H1 (cell line): Measurements from ENCODE around the gene NRP2. TPM values are rescaled to one million over a fixed set of nuclear protein-coding genes. Genes with fewer than 3 reads are reported as not detected.

Source experiments
- BACH1 ChIP-seq: IDR thresholded peaks from 2 replicates; pipeline ENCODE4 v1.6.1; 2012; ENCODE audit warnings: low read length, improper control_type of control experiment
- HDAC6 ChIP-seq: IDR thresholded peaks from one replicate; pipeline ENCODE4 v1.7.1; 2012; ENCODE audit warnings: low read depth, mild to moderate bottlenecking, inconsistent platforms, low read length, moderate library complexity
- JUN ChIP-seq: IDR thresholded peaks from 2 replicates; pipeline ENCODE4 v1.6.1; 2011; ENCODE audit warnings: low read depth, mild to moderate bottlenecking, improper control_type of control experiment, low read length
- polyA plus RNA-seq, 7 experiments: library from polyadenylated mRNA; depleted of rRNA in 3 of 7; stranded (reverse) in 5 of 7; unstranded in 2 of 7; fragments of >200 nt in 5 of 7; fragments of 200-250 nt in 2 of 7; gene quantifications; 1 replicate in 5 of 7; 2 replicates in 1 of 7; 4 replicates in 1 of 7; pipeline versions ENCODE4 v1.2.1 to v1.2.3, GENCODE V29; 2011 to 2013; ENCODE audit warnings: missing spikeins in 2 of 7, mixed read lengths in 2 of 7
- total RNA-seq: library from RNA; stranded (reverse); fragmentation: NEBNext Ultra II Directional; extraction: Animal tissue kit (Norgen Biotek cat#: 25700); gene quantifications from 2 replicates; pipeline ENCODE4 v1.2.1, GENCODE V29; 2021
- TF ChIP-seq, protein P1 (sequence below), 3 experiments: IDR thresholded peaks; 1 replicate in 2 of 3; 2 replicates in 1 of 3; pipeline versions ENCODE4 v1.5.1 to v1.6.1; 2011; ENCODE audit warnings: low read length in 3 of 3, mild to moderate bottlenecking in 3 of 3, inconsistent platforms in 2 of 3, low read depth in 1 of 3, moderate library complexity in 1 of 3; ENCODE audit not compliant: insufficient read depth in 1 of 3; ENCODE audit errors: control extremely low read depth in 1 of 3

The NRP2 gene
- total and polyA plus RNA-seq, 2 of the 8 experiments (the other 6 are each of a cell fraction or from before 2014, with no cell fraction given) = 32.0 to 37.8 TPM

DNA sequence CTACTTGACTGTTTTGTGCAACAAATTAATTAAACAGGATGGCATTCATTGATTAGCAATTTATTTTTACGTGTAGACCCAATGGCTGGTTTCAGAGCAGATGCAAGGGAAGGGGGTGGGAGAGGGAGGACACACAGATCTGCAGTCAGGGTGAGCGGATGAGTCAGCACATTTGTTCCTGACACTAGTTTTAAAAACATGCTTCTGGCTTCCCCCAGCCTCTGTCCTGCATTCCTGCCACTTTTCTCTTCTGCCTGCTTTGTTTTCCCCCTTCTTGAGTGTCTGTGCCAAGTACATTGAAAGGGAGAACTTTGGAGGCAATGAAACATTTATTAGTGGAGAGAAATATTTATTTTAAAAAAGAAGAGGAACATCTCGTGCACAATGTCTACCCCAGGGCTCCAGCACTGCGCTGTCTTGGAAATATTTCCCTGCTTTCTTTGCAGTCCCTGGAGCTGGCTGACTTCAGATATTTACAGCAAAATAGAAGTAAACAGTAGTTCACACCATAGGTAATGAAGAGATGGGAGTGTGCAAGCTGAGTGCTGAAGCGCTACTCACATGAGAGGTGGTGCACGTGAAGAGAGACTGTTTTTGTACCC lies 52.2 kb downstream of the NRP2 start (continued):
- TF ChIP-seq, protein P1, sequence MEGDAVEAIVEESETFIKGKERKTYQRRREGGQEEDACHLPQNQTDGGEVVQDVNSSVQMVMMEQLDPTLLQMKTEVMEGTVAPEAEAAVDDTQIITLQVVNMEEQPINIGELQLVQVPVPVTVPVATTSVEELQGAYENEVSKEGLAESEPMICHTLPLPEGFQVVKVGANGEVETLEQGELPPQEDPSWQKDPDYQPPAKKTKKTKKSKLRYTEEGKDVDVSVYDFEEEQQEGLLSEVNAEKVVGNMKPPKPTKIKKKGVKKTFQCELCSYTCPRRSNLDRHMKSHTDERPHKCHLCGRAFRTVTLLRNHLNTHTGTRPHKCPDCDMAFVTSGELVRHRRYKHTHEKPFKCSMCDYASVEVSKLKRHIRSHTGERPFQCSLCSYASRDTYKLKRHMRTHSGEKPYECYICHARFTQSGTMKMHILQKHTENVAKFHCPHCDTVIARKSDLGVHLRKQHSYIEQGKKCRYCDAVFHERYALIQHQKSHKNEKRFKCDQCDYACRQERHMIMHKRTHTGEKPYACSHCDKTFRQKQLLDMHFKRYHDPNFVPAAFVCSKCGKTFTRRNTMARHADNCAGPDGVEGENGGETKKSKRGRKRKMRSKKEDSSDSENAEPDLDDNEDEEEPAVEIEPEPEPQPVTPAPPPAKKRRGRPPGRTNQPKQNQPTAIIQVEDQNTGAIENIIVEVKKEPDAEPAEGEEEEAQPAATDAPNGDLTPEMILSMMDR (IDR thresholded peaks at IDR 0.05; ENCODE audit: control extremely low read depth in 1 of 3, insufficient read depth in 1 of 3, low read depth in 1 of 3, low read length in 3 of 3) = no peak
- TF ChIP-seq BACH1 (peak; percentile 99), JUN (0 out of 2 replicates have a peak, but pooled peaks have one; percentile 15), HDAC6 (no peak)
